ENCODE data around the gene BNC2. TPM values are rescaled to one million over a fixed set of nuclear protein-coding genes. Genes with fewer than 3 reads are reported as not detected.

Gene BNC2
- total RNA-seq, 6 experiments from 2014 or later, result 19.0 to 28.7 (median 25.4) TPM

DNA sequence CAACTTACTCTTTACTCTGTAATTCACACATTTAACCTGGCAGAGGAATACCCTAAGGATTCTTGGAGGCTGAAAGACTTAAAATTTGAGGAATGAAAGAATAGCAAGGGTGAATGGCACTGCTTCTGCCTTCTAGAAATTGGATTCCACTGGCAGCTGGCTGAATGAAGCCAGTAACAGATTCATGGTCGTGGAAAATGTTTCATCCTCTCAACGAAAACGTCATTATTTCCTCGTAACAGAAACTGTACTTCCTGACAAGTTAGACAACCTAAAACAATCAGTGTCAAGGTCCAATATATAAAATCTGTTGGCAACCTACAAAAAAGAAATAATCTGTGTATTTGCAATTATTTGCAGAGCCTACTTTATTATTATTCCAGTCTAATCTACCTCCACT lies 39.7 kb downstream of the BNC2 start:
- Mint-ChIP-seq H3K4me1 (ENCODE audit: low read depth) (peaks cover 70% of the 10 kb centered on the region), H3K4me3 (no peak overlapping the region), H3K9me3 (no peaks in the 10 kb centered on the region), H3K36me3 (ENCODE audit: low read depth) (peaks cover 10% of the 10 kb centered on the region), H3K27ac (peak overlapping the region; percentile 8; the same call in 1 of the 2 replicates), H3K27me3 (ENCODE audit: insufficient read depth) (no peaks in the 10 kb centered on the region; the same call in 1 of the 2 replicates)
- DNase-seq, result no peak
- no peak for TF ChIP-seq CTCF (IDR thresholded peaks at IDR 0.05)

DNA sequence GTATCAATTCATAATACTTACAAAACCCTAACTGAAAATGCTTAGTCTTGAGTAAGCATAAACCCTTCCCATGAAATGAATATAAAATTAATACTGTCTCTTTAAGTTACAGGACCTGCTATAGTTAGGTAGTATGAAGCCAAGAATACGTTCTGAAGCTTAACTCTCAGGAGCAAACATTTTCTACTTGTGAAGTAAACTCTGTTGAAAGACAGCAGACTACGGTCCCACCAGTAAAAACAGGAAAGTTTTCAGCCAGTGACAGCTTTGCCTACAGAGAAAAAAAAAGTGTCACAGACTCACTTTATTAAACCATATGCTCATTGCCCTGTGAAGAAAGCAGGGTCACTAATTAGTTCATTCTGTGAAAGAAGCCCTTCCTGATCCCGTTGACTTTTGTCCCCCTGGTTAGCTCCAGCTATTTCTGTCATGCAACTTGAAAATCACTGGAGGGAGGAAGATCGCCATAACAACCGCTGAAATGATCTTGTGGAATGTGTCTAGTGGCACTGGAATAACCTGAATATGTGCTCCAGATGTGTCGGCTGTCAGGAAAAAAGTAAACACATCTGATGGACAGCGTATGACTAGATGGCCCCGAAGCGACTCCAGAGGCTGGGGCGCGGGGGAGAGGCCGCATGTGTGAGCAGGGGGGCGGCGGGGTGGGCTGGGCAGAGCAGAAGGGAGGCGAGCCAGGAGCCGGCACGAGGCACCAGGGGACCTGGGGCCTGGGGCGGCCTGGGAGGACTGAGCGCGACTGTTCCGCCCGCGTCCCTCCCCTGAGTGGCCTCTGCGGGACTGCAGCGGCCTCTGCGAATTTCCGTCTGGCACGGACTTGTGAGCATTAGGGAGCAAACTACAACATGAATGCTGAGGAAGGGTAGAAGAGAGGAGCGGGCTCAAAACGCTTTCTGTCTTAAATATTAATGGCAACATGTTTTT lies 41.9 kb downstream of the BNC2 start:
- peaks cover 84% of the 10 kb centered on the region for H3K4me1 Mint-ChIP-seq (ENCODE audit: low read depth)

DNA sequence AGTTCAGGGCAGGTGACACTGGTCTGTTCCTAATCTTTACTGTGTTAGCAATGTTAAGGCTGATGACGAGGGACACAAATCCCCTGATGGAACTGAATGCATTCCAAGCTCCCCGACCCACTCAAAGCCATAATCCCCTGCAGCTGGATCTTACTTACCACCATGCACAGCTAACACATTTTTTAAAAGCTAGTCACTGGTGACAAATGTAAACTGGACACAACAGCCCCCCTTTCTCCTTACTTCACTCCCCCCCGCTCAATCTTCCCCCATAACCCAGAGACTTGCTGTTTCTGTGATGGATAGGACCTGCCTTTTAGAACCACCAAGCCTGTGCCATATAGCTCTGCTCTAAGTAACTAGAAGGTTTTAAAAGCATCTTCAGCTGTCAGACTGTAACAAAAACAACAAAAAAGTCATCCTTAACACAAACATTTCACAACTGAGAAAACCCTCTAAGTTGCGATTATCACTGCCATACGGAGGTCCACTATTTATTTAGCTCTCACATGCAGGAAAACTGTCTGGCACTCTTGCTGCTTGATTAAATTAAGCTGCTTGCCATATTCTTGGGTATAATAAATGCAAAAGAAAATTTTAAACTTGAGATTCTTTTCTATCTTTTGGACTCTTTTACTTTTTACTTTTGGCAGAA lies 44.4 kb downstream of the BNC2 start:
- Mint-ChIP-seq H3K4me3 (peak overlapping the region; percentile 78), H3K27ac (peak overlapping the region; percentile 85), H3K36me3 (ENCODE audit: low read depth) (no peaks in the 10 kb centered on the region), H3K4me1 (ENCODE audit: low read depth) (peaks cover 71% of the 10 kb centered on the region), H3K27me3 (ENCODE audit: insufficient read depth) (no peaks in the 10 kb centered on the region), H3K9me3 (no peaks in the 10 kb centered on the region)
- TF ChIP-seq CTCF (IDR thresholded peaks at IDR 0.05), result no peak
- DNase-seq, result peak; percentile 70

More for the DNA sequence above, 41.9 kb downstream of the BNC2 start:
- peaks cover 10% of the 10 kb centered on the region for H3K36me3 Mint-ChIP-seq (ENCODE audit: low read depth)
- H3K4me3 Mint-ChIP-seq, result peak overlapping the region; percentile 93
- no peaks in the 10 kb centered on the region; the same call in 1 of the 2 replicates for H3K27me3 Mint-ChIP-seq (ENCODE audit: insufficient read depth)
- H3K27ac Mint-ChIP-seq, result peak overlapping the region; percentile 97
- no peak for TF ChIP-seq CTCF (IDR thresholded peaks at IDR 0.05)
- no peaks in the 10 kb centered on the region for H3K9me3 Mint-ChIP-seq
- peak; percentile 38 for DNase-seq

DNA sequence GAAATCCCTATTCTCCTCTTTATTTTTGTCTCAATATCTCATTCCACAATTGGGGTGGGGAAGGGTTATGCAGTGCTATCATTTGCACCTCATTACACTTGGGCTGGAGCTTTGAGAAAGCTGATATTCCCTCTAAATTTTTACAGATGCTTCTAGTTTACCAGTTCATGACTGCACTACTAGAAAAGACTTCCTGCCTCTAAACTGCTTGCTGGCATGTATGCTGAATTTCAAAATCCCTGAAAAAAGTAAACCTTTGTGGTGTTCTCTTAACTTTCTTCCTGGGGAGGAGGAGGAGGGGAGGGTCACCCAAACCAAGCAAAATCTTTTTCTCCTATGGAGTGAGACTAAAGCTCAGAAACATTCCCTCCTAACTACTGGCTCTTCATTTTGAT lies 45.1 kb downstream of the BNC2 start:
- no peaks in the 10 kb centered on the region for H3K36me3 Mint-ChIP-seq (ENCODE audit: low read depth)
- no peaks in the 10 kb centered on the region for H3K27me3 Mint-ChIP-seq (ENCODE audit: insufficient read depth)

More for the DNA sequence above, 45.1 kb downstream of the BNC2 start:
- Mint-ChIP-seq H3K4me1 (ENCODE audit: low read depth) (peaks cover 64% of the 10 kb centered on the region), H3K4me3 (peak overlapping the region; percentile 78), H3K27ac (peak overlapping the region; percentile 85), H3K9me3 (no peaks in the 10 kb centered on the region)
- peak; percentile 7 for DNase-seq
- no peak for TF ChIP-seq CTCF (IDR thresholded peaks at IDR 0.05)
